Peyer's patch (tissue), 4 donors: ENCODE results near the gene RRM1.

ENCODE experiments used
- POLR2A ChIP-seq, 2 donors: fragments of 450-650 bp; IDR thresholded peaks; one replicate each; pipeline ENCODE4 v1.5.1; 2017; ENCODE audit warnings: antibody characterized with exemption in 2 of 2, mild to moderate bottlenecking in 2 of 2, moderate library complexity in 2 of 2
- TF ChIP-seq, protein P1 (sequence below), 6 experiments: fragments of 450-650 bp in 4 of 6; fragments of 200-600 bp in 2 of 6; sonication (generic) in 1 of 6; IDR thresholded peaks; one replicate each; pipeline ENCODE4 v1.5.1; 2017 to 2019; ENCODE audit warnings: antibody characterized with exemption in 6 of 6, mild to moderate bottlenecking in 3 of 6, moderate library complexity in 1 of 6

DNA sequence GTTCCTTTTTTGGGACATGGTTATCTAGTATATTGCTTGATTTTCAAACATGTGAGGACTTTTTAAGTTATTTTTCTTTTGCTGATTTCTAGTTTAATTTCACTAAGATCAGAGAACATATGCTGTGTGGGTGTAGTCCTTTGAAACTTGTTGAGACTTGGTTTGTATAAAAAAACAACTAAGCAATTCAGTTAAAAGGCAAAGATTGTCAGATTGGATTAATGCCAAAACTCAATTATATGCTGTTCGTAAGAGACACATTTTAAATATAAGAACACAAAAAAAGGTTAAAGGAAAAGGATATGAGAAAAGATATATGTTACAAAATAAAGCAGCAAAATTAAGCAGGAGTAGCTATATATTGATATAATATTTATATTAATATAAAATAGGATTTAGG lies 17.8 kb upstream of the RRM1 start:
- no peak for TF ChIP-seq POLR2A (IDR thresholded peaks at IDR 0.05)
- TF ChIP-seq, protein P1, sequence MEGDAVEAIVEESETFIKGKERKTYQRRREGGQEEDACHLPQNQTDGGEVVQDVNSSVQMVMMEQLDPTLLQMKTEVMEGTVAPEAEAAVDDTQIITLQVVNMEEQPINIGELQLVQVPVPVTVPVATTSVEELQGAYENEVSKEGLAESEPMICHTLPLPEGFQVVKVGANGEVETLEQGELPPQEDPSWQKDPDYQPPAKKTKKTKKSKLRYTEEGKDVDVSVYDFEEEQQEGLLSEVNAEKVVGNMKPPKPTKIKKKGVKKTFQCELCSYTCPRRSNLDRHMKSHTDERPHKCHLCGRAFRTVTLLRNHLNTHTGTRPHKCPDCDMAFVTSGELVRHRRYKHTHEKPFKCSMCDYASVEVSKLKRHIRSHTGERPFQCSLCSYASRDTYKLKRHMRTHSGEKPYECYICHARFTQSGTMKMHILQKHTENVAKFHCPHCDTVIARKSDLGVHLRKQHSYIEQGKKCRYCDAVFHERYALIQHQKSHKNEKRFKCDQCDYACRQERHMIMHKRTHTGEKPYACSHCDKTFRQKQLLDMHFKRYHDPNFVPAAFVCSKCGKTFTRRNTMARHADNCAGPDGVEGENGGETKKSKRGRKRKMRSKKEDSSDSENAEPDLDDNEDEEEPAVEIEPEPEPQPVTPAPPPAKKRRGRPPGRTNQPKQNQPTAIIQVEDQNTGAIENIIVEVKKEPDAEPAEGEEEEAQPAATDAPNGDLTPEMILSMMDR (IDR thresholded peaks at IDR 0.05) = no peak
